H1 (cell line): ENCODE results near the gene WDR77.

Experiments used
- BRCA1 ChIP-seq: IDR thresholded peaks from 2 replicates; pipeline ENCODE4 v1.6.1; 2012; ENCODE audit warnings: low read depth, low read length, improper control_type of control experiment
- GABPA ChIP-seq: IDR thresholded peaks from 2 replicates; pipeline ENCODE4 v1.6.1; 2011; ENCODE audit warnings: mild to moderate bottlenecking, low read length, moderate library complexity, borderline replicate concordance; ENCODE audit not compliant: insufficient read depth
- JUN ChIP-seq: IDR thresholded peaks from 2 replicates; pipeline ENCODE4 v1.6.1; 2011; ENCODE audit warnings: low read depth, mild to moderate bottlenecking, improper control_type of control experiment, low read length
- RAD21 ChIP-seq, 2 experiments: IDR thresholded peaks in 1 of 2; conservative IDR thresholded peaks in 1 of 2; 2 replicates each; pipeline ENCODE4 v1.6.1; 2011; ENCODE audit warnings: low read depth in 2 of 2, low read length in 2 of 2, improper control_type of control experiment in 1 of 2, inconsistent platforms in 1 of 2, mild to moderate bottlenecking in 1 of 2, moderate library complexity in 1 of 2
- TF ChIP-seq, protein P1 (sequence below), 3 experiments: IDR thresholded peaks; 1 replicate in 2 of 3; 2 replicates in 1 of 3; pipeline versions ENCODE4 v1.5.1 to v1.6.1; 2011; ENCODE audit warnings: low read length in 3 of 3, mild to moderate bottlenecking in 3 of 3, inconsistent platforms in 2 of 3, low read depth in 1 of 3, moderate library complexity in 1 of 3; ENCODE audit not compliant: insufficient read depth in 1 of 3; ENCODE audit errors: control extremely low read depth in 1 of 3

DNA sequence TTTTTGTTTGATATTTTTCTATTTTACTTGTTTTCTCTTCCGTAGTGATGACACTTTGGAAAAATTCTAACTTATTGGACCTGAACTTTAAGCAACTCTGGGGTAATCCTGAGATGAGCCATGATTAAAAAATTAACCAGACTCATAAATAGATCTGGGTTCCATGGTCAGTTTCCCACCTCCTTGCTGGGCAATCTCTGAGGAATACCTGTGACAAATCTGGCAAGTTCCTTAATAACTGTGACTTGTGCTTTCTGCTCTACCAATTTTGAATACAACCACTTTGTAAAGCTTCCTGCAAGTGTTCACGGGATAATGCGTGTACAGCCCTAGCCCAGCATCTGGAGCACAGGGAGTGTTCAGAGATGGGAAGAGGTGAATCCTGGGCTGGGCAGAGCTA lies 24.8 kb downstream of the WDR77 start:
- TF ChIP-seq, protein P1, sequence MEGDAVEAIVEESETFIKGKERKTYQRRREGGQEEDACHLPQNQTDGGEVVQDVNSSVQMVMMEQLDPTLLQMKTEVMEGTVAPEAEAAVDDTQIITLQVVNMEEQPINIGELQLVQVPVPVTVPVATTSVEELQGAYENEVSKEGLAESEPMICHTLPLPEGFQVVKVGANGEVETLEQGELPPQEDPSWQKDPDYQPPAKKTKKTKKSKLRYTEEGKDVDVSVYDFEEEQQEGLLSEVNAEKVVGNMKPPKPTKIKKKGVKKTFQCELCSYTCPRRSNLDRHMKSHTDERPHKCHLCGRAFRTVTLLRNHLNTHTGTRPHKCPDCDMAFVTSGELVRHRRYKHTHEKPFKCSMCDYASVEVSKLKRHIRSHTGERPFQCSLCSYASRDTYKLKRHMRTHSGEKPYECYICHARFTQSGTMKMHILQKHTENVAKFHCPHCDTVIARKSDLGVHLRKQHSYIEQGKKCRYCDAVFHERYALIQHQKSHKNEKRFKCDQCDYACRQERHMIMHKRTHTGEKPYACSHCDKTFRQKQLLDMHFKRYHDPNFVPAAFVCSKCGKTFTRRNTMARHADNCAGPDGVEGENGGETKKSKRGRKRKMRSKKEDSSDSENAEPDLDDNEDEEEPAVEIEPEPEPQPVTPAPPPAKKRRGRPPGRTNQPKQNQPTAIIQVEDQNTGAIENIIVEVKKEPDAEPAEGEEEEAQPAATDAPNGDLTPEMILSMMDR (IDR thresholded peaks at IDR 0.05; ENCODE audit: control extremely low read depth in 1 of 3, insufficient read depth in 1 of 3, low read depth in 1 of 3, low read length in 3 of 3): no peak
- TF ChIP-seq RAD21 (IDR thresholded peaks at IDR 0.05 in 1 of 2, conservative IDR thresholded peaks at IDR 0.05 in 1 of 2; ENCODE audit: low read depth in 2 of 2, low read length in 2 of 2) (no peak), GABPA (no peak), JUN (no peak), BRCA1 (no peak)
